Effector CD4-positive, alpha-beta T cell (primary cell): ENCODE data around the gene IL36B.

ENCODE experiments used
- DNase-seq: peaks from one replicate; pipeline ENCODE4 v3.0.0-alpha.2; 2020

IL36B gene

GRCh38 chr2:113050921-113051895 lies 1.5 kb downstream of the IL36B start:
- no peak for DNase-seq

GRCh38 chr2:113046465-113046864 lies 6.2 kb downstream of the IL36B start:
- no peak for DNase-seq

- DNase-seq: no peak
Measured at GRCh38 chr2:113041871-113042270, 10.8 kb downstream of the IL36B start.

- DNase-seq: no peak
Measured at GRCh38 chr2:113039719-113040118, 12.9 kb downstream of the IL36B start.

GRCh38 chr2:113039158-113039557 lies 13.5 kb downstream of the IL36B start:
- no peak for DNase-seq

GRCh38 chr2:113038291-113038690 lies 14.4 kb downstream of the IL36B start:
- no peak for DNase-seq

- DNase-seq: no peak
Measured at GRCh38 chr2:113036763-113037162, 15.9 kb downstream of the IL36B start.

GRCh38 chr2:113034016-113034415 lies 18.7 kb downstream of the IL36B start:
- DNase-seq: no peak

- no peak for DNase-seq
Measured at GRCh38 chr2:113032737-113033136, 19.9 kb downstream of the IL36B start.

GRCh38 chr2:113028112-113028511 lies 24.6 kb downstream of the IL36B start:
- DNase-seq: no peak

GRCh38 chr2:113027691-113028090 lies 25.0 kb downstream of the IL36B start:
- no peak for DNase-seq

- no peak for DNase-seq
Measured at GRCh38 chr2:113025737-113026136, 26.9 kb downstream of the IL36B start.

GRCh38 chr2:113024764-113025163 lies 27.9 kb downstream of the IL36B start:
- no peak for DNase-seq

- no peak for DNase-seq
Measured at GRCh38 chr2:113021312-113021711, 31.4 kb downstream of the IL36B start.

- DNase-seq: no peak
Measured at GRCh38 chr2:113018509-113018908, 34.2 kb downstream of the IL36B start.

GRCh38 chr2:113015655-113016054 lies 37.0 kb downstream of the IL36B start:
- no peak for DNase-seq

GRCh38 chr2:113015042-113015441 lies 37.6 kb downstream of the IL36B start:
- DNase-seq: no peak

GRCh38 chr2:113014067-113014466 lies 38.6 kb downstream of the IL36B start:
- DNase-seq: no peak

GRCh38 chr2:113013336-113013661 lies 39.4 kb downstream of the IL36B start:
- no peak for DNase-seq

- no peak for DNase-seq
Measured at GRCh38 chr2:113012436-113013335, 40.0 kb downstream of the IL36B start.

- no peak for DNase-seq
Measured at GRCh38 chr2:113011108-113011507, 41.6 kb downstream of the IL36B start.

GRCh38 chr2:113010088-113010487 lies 42.6 kb downstream of the IL36B start:
- no peak for DNase-seq

GRCh38 chr2:113009622-113010021 lies 43.0 kb downstream of the IL36B start:
- no peak for DNase-seq

GRCh38 chr2:113007250-113007649 lies 45.4 kb downstream of the IL36B start:
- DNase-seq: no peak
